ENCODE data around the gene AFF3.

GRCh38 chr2:99953750-99954149 lies 188.6 kb downstream of the AFF3 start:
- no peak for TF ChIP-seq CTCF (optimal IDR thresholded peaks at IDR 0.05 in 1 of 3, IDR thresholded peaks at IDR 0.05 in 1 of 3, conservative IDR thresholded peaks at IDR 0.05 in 1 of 3; ENCODE audit: extremely low read depth in 1 of 3, insufficient read depth in 2 of 3, low read length in 3 of 3)
- no peak for TF ChIP-seq EZH2 (IDR thresholded peaks at IDR 0.05; ENCODE audit: low read length)

Data from keratinocyte (primary cell).